ENCODE data around the gene RTL9.

Gene RTL9

DNA sequence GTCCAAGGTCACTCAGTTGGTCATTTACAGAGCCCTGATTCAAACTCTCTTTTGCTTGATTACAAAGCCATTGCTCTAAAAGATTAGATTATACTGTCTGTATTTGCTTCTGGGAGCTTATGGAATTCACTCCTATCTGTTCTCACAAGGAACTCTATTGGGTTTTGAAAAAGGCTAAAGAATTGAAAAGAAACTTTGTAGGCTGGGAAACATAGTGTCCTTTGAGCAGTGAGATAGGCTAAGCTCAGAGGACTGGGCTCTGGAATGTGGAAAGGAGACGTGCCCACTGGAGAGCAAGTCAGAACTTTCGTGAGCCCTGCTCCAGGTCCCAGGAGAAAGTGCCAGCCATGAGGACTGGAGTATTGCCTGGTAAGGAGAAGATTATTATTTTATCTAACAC, at the start of gene RTL9:
RTL9 (plus strand) TSS at position 301 of the 400 bp plus-strand sequence. CDS start 91,770 bp downstream, outside the sequence.
- Histone ChIP-seq H3K4me3 (ENCODE audit: low read length) (no peak within 1 kb of the TSS), H3K36me3 (ENCODE audit: control insufficient read depth, insufficient read depth, low read length) (no peaks in the 10 kb centered on the region), H3K9ac (ENCODE audit: low read length) (no peak within 1 kb of the TSS), H3K27me3 (ENCODE audit: control insufficient read depth, insufficient read depth, low read length) (peaks cover 4% of the 10 kb centered on the region), H3K27ac (ENCODE audit: low read depth, low read length) (no peak within 1 kb of the TSS), H3K4me1 (ENCODE audit: control insufficient read depth, insufficient read depth, low read length) (no peaks in the 10 kb centered on the region)

DNA sequence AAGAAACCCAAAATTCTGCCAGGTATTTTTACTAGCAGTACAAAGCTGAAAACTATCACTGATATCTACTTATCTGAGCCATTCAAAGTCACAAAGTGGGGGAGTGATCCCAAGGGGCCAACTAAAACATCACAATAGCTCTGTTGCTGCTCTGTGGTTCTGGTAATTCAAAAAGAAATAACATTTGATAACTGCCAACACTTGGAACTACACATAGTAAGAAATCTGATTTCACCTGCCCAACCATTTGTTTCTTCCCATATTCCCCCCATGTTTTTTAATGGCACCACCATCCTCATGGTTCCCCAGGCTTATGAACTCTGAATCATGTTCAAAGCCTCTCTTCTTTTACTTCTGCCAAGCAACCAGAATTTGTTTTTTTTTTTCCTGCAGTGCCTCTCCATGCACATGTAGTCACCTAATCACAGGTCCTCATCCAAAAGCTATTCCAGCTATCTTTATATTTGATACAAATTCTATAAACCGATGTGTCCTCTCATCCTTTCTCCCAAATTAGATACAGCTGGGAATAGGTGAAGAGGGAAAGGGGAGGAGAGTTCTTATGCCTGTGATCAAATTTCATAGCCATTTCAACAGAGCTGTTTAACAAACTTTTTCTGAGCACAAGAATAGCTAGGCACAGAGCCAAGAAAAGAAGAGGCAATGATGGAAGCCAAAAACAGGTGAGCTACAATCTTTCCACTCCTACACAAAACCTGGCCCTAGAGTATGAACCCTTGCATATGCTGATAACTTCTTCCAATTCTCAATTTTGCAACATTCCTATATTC, 48.5 kb upstream of the RTL9 start:
- Histone ChIP-seq H3K4me1 (ENCODE audit: control insufficient read depth, insufficient read depth, low read length) (no peaks in the 10 kb centered on the region), H3K4me3 (ENCODE audit: low read length) (no peak overlapping the region), H3K9ac (ENCODE audit: low read length) (no peak overlapping the region), H3K27me3 (ENCODE audit: control insufficient read depth, insufficient read depth, low read length) (no peaks in the 10 kb centered on the region), H3K27ac (ENCODE audit: low read depth, low read length) (no peak overlapping the region), H3K36me3 (ENCODE audit: control insufficient read depth, insufficient read depth, low read length) (no peaks in the 10 kb centered on the region)

DNA sequence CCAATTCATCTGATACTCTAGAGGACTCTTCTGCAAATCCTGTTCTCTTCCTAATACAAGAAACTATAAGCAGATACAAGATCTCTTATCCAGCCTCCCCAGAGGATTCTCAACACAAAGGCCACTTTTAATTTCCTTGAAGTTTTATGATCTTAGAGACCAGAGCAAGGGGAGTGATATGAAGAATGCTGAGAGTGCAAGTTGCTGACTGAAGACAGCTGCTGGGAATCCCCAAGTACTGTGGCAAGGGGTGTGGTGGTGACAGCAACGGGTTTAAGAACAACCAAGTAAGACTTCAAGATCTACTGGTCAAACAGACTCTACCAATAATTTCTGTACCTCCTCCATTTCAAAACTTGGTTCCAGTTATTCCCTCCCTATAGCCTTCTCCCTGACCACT, 47.8 kb upstream of the RTL9 start:
- H3K36me3 ChIP-seq (ENCODE audit: control insufficient read depth, insufficient read depth, low read length) = no peaks in the 10 kb centered on the region
- no peak overlapping the region for H3K9ac ChIP-seq (ENCODE audit: low read length)
- no peaks in the 10 kb centered on the region for H3K27me3 ChIP-seq (ENCODE audit: control insufficient read depth, insufficient read depth, low read length)
- H3K27ac ChIP-seq (ENCODE audit: low read depth, low read length) = no peak overlapping the region
- H3K4me1 ChIP-seq (ENCODE audit: control insufficient read depth, insufficient read depth, low read length) = no peaks in the 10 kb centered on the region
- no peak overlapping the region for H3K4me3 ChIP-seq (ENCODE audit: low read length)

DNA sequence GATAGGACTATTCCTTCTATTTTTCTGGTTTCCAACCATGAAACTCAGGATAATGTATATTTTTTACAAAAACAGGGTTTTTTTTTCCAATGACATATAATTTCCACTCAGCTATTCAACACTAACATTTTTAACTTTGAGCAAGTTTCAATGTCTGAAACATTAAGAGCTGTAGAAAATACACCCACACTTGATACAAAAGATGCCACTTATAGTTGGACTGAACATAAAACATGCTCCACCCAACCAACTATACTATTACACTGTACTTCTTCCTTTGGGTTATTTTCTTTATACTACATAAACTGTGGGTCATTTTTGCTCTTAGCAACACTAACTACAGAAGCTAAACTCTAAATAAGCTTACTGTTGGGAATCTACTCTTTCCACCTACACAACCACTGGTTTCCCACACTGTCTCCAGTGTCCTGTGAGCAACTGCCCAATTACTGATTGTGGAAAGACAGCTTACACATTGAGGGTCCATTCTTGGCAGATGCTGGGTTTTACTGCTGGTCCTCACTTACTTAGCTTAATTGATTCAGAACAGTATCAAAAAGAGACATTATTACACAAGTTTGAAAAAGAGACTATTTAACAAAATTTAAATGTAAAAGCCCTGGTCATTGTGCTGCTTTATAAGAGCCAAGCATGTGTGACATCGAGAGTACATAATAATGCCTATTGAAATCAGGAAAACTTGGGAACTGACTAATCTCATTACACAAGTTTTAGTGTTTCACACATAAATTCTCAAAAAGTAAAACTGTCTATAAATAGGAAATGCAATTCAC, 47.0 kb upstream of the RTL9 start:
- no peak overlapping the region for H3K27ac ChIP-seq (ENCODE audit: low read depth, low read length)
- no peaks in the 10 kb centered on the region for H3K27me3 ChIP-seq (ENCODE audit: control insufficient read depth, insufficient read depth, low read length)
- H3K9ac ChIP-seq (ENCODE audit: low read length) = no peak overlapping the region
- no peaks in the 10 kb centered on the region for H3K4me1 ChIP-seq (ENCODE audit: control insufficient read depth, insufficient read depth, low read length)
- H3K4me3 ChIP-seq (ENCODE audit: low read length) = no peak overlapping the region
- H3K36me3 ChIP-seq (ENCODE audit: control insufficient read depth, insufficient read depth, low read length) = no peaks in the 10 kb centered on the region

DNA sequence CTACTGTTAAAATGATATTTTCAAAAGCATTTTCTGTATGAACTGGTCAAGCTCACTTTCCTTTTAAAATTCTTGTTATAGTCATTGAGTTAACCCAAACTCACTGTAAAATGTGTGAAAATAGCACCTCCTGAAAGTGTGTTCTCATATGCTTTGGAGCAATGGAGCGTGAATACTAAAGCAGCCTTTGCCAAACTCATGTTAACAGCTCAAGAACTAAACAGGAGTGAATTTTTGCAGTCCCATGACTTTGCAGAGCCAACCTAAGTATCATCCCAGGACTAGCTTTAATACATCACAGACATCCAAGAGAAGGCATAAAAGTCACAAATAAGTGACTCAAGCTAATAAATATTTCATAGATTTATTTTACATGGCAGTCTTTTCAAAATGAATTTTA, 43.1 kb upstream of the RTL9 start:
- Histone ChIP-seq H3K27me3 (ENCODE audit: control insufficient read depth, insufficient read depth, low read length) (peaks cover 2% of the 10 kb centered on the region), H3K9ac (ENCODE audit: low read length) (no peak overlapping the region), H3K36me3 (ENCODE audit: control insufficient read depth, insufficient read depth, low read length) (no peaks in the 10 kb centered on the region), H3K4me3 (ENCODE audit: low read length) (no peak overlapping the region), H3K27ac (ENCODE audit: low read depth, low read length) (no peak overlapping the region), H3K4me1 (ENCODE audit: control insufficient read depth, insufficient read depth, low read length) (no peaks in the 10 kb centered on the region)

DNA sequence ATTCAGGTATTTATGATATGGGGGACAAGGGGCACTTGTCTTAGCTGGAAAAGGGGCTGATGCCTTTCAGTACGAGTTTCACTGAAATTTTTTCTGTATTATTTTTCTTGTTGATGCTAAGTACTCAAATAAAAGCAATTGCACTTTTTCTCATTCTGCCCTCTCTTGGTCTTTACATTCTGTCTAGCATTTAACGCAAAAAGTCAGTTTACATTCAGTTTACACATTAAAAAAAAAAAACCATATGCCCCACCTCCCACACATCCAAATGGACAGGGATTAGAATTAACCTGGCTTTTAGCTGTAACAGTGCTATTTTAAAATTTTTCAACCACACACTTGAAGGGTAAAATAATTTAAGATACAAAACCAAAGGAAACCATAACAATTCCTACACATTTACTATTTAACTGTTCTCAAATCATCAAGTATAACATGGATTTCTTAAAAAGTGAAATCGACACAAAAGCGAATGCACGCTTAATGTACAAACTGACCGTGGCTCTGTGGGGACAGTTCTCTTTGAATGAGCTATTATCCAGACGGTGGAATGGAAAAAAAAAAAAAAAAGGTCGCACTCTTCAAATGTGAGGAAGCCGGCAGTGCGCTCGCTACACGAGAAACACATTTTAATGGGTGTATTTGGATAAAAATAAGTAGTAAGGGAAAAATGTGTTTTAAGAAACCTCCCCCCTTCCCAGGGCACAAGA, 42.1 kb upstream of the RTL9 start:
- Histone ChIP-seq H3K27ac (ENCODE audit: low read depth, low read length) (no peak overlapping the region), H3K4me3 (ENCODE audit: low read length) (peak overlapping the region; percentile 75), H3K36me3 (ENCODE audit: control insufficient read depth, insufficient read depth, low read length) (no peaks in the 10 kb centered on the region), H3K4me1 (ENCODE audit: control insufficient read depth, insufficient read depth, low read length) (no peaks in the 10 kb centered on the region), H3K9ac (ENCODE audit: low read length) (no peak overlapping the region), H3K27me3 (ENCODE audit: control insufficient read depth, insufficient read depth, low read length) (peaks cover 2% of the 10 kb centered on the region)

DNA sequence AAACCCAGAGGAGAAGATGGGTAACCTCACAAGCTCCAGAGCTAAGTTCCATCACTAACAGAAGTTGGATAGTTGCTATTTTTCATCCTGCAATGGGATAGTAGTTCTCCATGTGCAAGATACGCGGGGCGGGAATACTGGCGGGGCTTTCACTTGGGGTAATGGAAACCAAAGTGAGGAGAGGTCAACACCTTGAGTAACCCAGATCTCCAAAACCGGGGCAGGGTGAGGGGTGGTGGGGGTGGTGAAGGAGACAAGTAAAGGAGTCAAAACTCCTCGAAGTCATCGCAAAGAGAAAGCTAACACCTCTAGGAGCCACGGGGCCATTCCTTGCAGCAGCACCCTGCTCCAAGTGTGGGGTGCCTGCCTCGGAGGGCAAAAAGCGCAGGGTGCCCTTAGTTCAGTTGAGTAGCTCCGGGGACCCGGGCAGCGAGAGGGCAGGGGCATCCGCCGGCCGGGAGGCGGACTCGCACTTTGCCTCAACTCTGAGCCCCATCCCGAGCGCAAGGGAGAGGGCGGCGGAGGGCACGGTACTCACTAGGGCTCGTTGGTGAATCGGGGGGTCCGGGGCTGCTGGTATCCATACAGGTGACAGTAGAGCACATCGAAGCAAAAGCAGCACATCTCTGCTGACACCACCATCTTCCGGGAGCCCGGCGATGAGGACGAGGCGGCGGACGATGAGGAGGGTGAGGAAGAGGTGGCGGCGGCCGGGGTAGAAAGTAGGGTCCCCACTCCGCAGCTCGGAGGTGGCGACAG, 41.4 kb upstream of the RTL9 start:
- H3K27ac ChIP-seq (ENCODE audit: low read depth, low read length) = peak overlapping the region; percentile 63
- no peaks in the 10 kb centered on the region for H3K4me1 ChIP-seq (ENCODE audit: control insufficient read depth, insufficient read depth, low read length)
- peaks cover 2% of the 10 kb centered on the region for H3K27me3 ChIP-seq (ENCODE audit: control insufficient read depth, insufficient read depth, low read length)
- peak overlapping the region; percentile 28 for H3K9ac ChIP-seq (ENCODE audit: low read length)
- H3K4me3 ChIP-seq (ENCODE audit: low read length) = peak overlapping the region; percentile 75
- no peaks in the 10 kb centered on the region for H3K36me3 ChIP-seq (ENCODE audit: control insufficient read depth, insufficient read depth, low read length)

DNA sequence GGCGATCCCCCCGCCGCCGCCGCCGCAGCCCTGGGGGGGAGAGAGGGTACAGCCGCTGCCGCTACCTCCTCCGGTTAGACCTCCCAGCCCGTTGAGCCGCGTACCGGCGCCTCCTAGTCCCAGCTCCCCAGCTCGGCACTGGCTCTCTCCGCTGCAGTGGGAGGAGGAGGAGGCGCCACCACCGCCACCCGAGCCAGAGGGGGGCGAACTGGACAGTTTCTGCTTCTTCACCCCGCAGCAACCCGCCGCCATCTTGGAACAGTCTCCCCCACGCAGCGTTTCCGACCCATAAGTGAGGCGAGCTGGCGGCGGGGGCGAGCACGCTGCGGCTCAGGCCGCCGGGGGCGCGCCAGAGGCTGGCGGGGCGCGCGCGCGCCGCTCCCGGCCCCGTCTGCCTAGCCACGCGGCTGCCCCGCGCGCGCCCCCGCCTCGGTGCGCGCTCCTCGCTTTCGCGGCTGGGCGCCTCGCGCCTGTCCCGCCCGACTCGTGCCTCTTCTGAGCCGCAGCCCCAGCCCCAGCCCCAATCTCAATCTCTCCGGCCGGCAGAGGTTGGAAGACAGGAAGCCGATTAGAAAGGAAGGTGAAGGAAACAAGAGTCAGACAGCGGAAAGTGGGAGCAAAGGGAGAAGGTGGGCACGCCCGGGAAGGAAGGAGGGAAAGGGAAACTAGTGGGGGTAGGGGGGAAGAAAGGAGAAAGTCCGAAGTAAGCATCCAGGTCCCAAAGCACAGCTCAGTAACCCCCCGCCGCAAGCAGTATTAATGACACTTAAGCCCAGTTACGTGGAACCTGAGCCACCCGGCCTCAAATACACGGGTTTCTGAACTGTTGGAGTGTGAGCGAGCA, 40.6 kb upstream of the RTL9 start, which contains the start of gene AMMECR1:
AMMECR1 (minus strand) TSS at position 266 of the 844 bp plus-strand sequence; CDS start at position 252, 14 bp downstream.
- peak within 1 kb of the TSS; percentile 45 for H3K9ac ChIP-seq (ENCODE audit: low read length)
- no peaks in the 10 kb centered on the region for H3K4me1 ChIP-seq (ENCODE audit: control insufficient read depth, insufficient read depth, low read length)
- H3K4me3 ChIP-seq (ENCODE audit: low read length) = peak within 1 kb of the TSS; percentile 79
- peak within 1 kb of the TSS; percentile 67 for H3K27ac ChIP-seq (ENCODE audit: low read depth, low read length)
- no peaks in the 10 kb centered on the region for H3K36me3 ChIP-seq (ENCODE audit: control insufficient read depth, insufficient read depth, low read length)
- peaks cover 2% of the 10 kb centered on the region for H3K27me3 ChIP-seq (ENCODE audit: control insufficient read depth, insufficient read depth, low read length)

DNA sequence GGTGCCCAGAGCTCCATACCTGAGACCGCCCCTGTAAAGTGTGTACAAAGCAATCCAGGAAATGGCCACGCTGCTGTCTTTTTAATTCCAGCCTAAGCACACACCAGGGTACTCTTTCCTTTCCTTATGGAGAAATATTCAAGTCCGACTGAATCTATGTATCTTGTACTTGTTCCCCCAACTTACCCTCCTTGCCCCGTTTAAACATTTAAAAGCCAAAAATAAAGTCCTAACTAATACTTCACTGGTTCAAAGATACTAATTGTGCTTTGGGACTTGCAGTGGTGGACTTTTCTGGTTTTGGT, 40.0 kb upstream of the RTL9 start:
- H3K27me3 ChIP-seq (ENCODE audit: control insufficient read depth, insufficient read depth, low read length) = peaks cover 2% of the 10 kb centered on the region
- H3K27ac ChIP-seq (ENCODE audit: low read depth, low read length) = peak overlapping the region; percentile 67
- peak overlapping the region; percentile 45 for H3K9ac ChIP-seq (ENCODE audit: low read length)
- no peaks in the 10 kb centered on the region for H3K4me1 ChIP-seq (ENCODE audit: control insufficient read depth, insufficient read depth, low read length)
- no peaks in the 10 kb centered on the region for H3K36me3 ChIP-seq (ENCODE audit: control insufficient read depth, insufficient read depth, low read length)
- peak overlapping the region; percentile 79 for H3K4me3 ChIP-seq (ENCODE audit: low read length)

DNA sequence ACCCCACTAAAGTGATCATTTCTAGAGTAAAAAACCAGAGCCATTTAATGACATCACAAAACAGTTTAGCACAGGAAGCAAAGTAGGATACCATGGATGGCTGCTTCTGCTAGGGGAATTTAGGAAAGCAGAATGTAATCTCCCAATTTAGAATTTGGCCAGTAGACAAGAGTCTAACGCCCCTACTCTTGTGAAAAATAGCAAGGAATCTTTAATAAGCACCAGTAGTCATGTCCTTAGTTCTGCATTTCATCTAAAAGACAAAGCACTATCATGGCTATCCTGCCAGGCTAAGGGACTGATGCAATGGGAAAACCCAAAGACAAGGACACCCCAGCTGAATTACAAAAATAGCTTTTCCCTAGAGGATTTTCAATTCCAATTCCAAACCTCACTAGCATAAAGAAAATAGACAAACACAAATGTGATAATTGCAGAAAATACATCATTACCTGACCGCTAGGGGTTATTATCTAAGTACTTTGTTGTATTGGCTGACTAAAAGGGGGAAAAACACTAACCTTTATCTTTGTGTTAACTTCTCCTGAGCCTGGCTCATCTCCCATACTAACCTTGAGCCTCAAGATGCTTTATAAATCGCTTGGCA, 38.2 kb upstream of the RTL9 start:
- H3K4me1 ChIP-seq (ENCODE audit: control insufficient read depth, insufficient read depth, low read length) = no peaks in the 10 kb centered on the region
- H3K27ac ChIP-seq (ENCODE audit: low read depth, low read length) = no peak overlapping the region
- H3K27me3 ChIP-seq (ENCODE audit: control insufficient read depth, insufficient read depth, low read length) = peaks cover 2% of the 10 kb centered on the region
- no peak overlapping the region for H3K9ac ChIP-seq (ENCODE audit: low read length)
- no peaks in the 10 kb centered on the region for H3K36me3 ChIP-seq (ENCODE audit: control insufficient read depth, insufficient read depth, low read length)
- H3K4me3 ChIP-seq (ENCODE audit: low read length) = no peak overlapping the region

DNA sequence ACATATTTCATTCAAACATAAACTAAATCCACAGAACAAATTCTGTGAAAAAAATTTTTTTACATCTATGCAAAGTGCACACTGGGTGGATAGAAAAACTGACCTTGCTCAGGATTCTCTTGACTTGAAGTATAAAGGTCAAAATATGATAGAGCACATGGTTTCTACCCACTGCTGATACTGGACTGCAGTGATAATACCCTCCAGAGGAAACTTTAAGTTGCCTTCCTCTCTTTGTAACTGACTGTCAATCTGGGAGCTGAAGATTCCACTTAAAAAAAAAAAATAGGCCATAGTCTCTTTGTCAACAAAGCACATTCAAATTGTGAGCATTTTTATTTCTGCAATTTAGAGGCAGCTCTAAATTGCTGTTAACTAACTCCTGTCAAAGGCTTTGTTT, 37.6 kb upstream of the RTL9 start:
- Histone ChIP-seq H3K27me3 (ENCODE audit: control insufficient read depth, insufficient read depth, low read length) (peaks cover 2% of the 10 kb centered on the region), H3K27ac (ENCODE audit: low read depth, low read length) (no peak overlapping the region), H3K9ac (ENCODE audit: low read length) (no peak overlapping the region), H3K4me3 (ENCODE audit: low read length) (no peak overlapping the region), H3K4me1 (ENCODE audit: control insufficient read depth, insufficient read depth, low read length) (no peaks in the 10 kb centered on the region), H3K36me3 (ENCODE audit: control insufficient read depth, insufficient read depth, low read length) (no peaks in the 10 kb centered on the region)
